ENCODE measurements around the gene EARS2. TPM values are rescaled to one million over a fixed set of nuclear protein-coding genes. Genes with fewer than 3 reads are reported as not detected.

The EARS2 gene
- total and polyA plus RNA-seq, 2 of the 4 experiments (the other 2 are of a cell fraction) = 28.1 to 37.8 TPM

DNA sequence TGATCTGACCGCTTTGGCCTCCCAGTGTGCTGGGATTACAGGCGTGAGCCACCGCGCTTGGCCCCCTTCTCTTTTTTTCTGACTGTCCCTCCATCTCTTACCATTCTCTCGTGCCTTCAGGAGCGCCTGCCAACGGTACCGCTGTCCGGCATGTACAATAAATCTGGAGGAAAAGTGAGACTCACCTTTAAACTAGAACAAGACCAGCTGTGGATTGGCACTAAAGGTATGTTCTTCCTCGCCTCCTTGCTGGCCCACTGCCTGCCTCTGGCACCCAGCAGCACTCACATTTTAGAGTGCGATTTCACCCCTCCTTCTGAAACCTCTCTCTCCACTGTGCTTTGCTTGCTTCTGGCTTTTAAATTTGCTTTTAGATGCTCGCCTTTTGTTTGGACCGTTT is 5.4 kb upstream of the EARS2 start:
- no peak for TF ChIP-seq NFE2L2 (IDR thresholded peaks at IDR 0.05; ENCODE audit: low read depth, low read length)
- no peak for TF ChIP-seq CEBPB (IDR thresholded peaks at IDR 0.05; ENCODE audit: low read depth, low read length)
- no peak for TF ChIP-seq ELK1 (IDR thresholded peaks at IDR 0.05; ENCODE audit: borderline replicate concordance, low read depth, low read length)
- no peak for TF ChIP-seq FOS (IDR thresholded peaks at IDR 0.05; ENCODE audit: low read depth, low read length)
- TF ChIP-seq MXI1 (IDR thresholded peaks at IDR 0.05; ENCODE audit: borderline replicate concordance, low read depth, low read length) = no peak
- TF ChIP-seq SMC3 (IDR thresholded peaks at IDR 0.05; ENCODE audit: low read depth, low read length) = no peak
- no peak for TF ChIP-seq CHD1 (IDR thresholded peaks at IDR 0.05; ENCODE audit: low read depth, low read length)
- TF ChIP-seq RCOR1 (IDR thresholded peaks at IDR 0.05; ENCODE audit: insufficient replicate concordance, low read length) = no peak
- TF ChIP-seq MAZ (IDR thresholded peaks at IDR 0.05; ENCODE audit: borderline replicate concordance, low read depth, low read length) = no peak
- no peak for TF ChIP-seq POLR2A (IDR thresholded peaks at IDR 0.05; ENCODE audit: low read depth, low read length)
- TF ChIP-seq, protein P1, sequence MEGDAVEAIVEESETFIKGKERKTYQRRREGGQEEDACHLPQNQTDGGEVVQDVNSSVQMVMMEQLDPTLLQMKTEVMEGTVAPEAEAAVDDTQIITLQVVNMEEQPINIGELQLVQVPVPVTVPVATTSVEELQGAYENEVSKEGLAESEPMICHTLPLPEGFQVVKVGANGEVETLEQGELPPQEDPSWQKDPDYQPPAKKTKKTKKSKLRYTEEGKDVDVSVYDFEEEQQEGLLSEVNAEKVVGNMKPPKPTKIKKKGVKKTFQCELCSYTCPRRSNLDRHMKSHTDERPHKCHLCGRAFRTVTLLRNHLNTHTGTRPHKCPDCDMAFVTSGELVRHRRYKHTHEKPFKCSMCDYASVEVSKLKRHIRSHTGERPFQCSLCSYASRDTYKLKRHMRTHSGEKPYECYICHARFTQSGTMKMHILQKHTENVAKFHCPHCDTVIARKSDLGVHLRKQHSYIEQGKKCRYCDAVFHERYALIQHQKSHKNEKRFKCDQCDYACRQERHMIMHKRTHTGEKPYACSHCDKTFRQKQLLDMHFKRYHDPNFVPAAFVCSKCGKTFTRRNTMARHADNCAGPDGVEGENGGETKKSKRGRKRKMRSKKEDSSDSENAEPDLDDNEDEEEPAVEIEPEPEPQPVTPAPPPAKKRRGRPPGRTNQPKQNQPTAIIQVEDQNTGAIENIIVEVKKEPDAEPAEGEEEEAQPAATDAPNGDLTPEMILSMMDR (conservative IDR thresholded peaks at IDR 0.05; ENCODE audit: low read depth, low read length) = no peak
- TF ChIP-seq RAD21 (IDR thresholded peaks at IDR 0.05; ENCODE audit: low read length) = no peak
- H4K5ac ChIP-seq (ENCODE audit: low read depth, low read length) = no peak overlapping the region
- no peak overlapping the region for H2AK9ac ChIP-seq (replicated peaks; ENCODE audit: low read depth, low read length, poor library complexity)
- DNase-seq = no peak
- H4K91ac ChIP-seq (ENCODE audit: insufficient read depth, low read depth, low read length) = no peak overlapping the region
- no peak overlapping the region for H2BK15ac ChIP-seq (ENCODE audit: low read depth, low read length)
- H3K9ac ChIP-seq (ENCODE audit: low read depth, low read length) = no peak overlapping the region
- H3K9me1 ChIP-seq (ENCODE audit: insufficient read depth, low read length) = 0 out of 2 replicates have a peak, but pooled peaks cover 3% of the 10 kb centered on the region
- H3K27ac ChIP-seq (ENCODE audit: insufficient read depth, low read length) = no peak overlapping the region
- H3K27me3 ChIP-seq (ENCODE audit: control insufficient read depth, insufficient read depth, low read length) = no peaks in the 10 kb centered on the region
- H4K20me1 ChIP-seq (ENCODE audit: insufficient read depth, low read length) = peaks cover 11% of the 10 kb centered on the region; the same call in 1 of the 2 replicates
- H3K56ac ChIP-seq (ENCODE audit: extremely low read depth, insufficient read depth, low read length) = no peak overlapping the region
- peaks cover 47 to 51% of the 10 kb centered on the region in 2 experiments for H3K79me1 ChIP-seq (ENCODE audit: low read depth in 1 of 2, low read length in 2 of 2)
- 86% methylated on average over 4 of the region's 13 CpGs; no CpG with 5 or more reads in 1 of the 2 experiments for WGBS, 2 experiments (ENCODE audit: extremely low coverage in 2 of 2, insufficient read length in 1 of 2)
- ChIA-PET CTCF (no interaction called here), POLR2A (ENCODE audit: unreplicated experiment) (no interaction called here)
- intact Hi-C loops (cut with micrococcal nuclease) (no loop called here), dilution Hi-C loops (cut with HindIII; ENCODE audit: low sequenced_read_pairs, unreplicated experiment) (no loop called here), in situ Hi-C loops (cut with MboI; ENCODE audit: low sequenced_read_pairs) (no loop called here)
- no peak overlapping the region for H4K8ac ChIP-seq (ENCODE audit: low read depth in 2 of 2, low read length in 2 of 2)
- BruUV-seq (replicated peaks) = no TSS peak
- H3K4me3 ChIP-seq (ENCODE audit: insufficient read depth, low read depth, low read length) = no peak overlapping the region
- H3K23ac ChIP-seq (ENCODE audit: low read depth, low read length) = no peak overlapping the region
- no peak overlapping the region for H2AK5ac ChIP-seq (ENCODE audit: low read depth, low read length)
- H3K4ac ChIP-seq (ENCODE audit: low read depth, low read length) = no peak overlapping the region
- no peak overlapping the region for H3K18ac ChIP-seq (ENCODE audit: low read depth, low read length)
- H2BK5ac ChIP-seq (ENCODE audit: low read depth, low read length, poor library complexity, severe bottlenecking) = no peak overlapping the region
- H3K4me1 ChIP-seq (ENCODE audit: control insufficient read depth, insufficient read depth, low read length) = no peaks in the 10 kb centered on the region
- no peak overlapping the region for H2BK120ac ChIP-seq (ENCODE audit: low read depth, low read length)
- peaks cover 69% of the 10 kb centered on the region for H3K36me3 ChIP-seq (ENCODE audit: control insufficient read depth, insufficient read depth, low read length)
- no peaks in the 10 kb centered on the region for H3K9me3 ChIP-seq (ENCODE audit: control insufficient read depth, insufficient read depth, low read length)
- no peak overlapping the region for H3K14ac ChIP-seq (replicated peaks; ENCODE audit: low read depth, low read length)
- no peak overlapping the region for H3K4me2 ChIP-seq (ENCODE audit: low read depth, low read length)
- no peak overlapping the region for H2AFZ ChIP-seq (replicated peaks; ENCODE audit: low read length, poor library complexity)
- H2BK20ac ChIP-seq (ENCODE audit: low read depth, low read length) = no peak overlapping the region
- ATAC-seq (ENCODE audit: low read depth) = no peak
